Neural progenitor cell (in vitro differentiated cells): ENCODE data around the gene TMEM200B. TPM values are rescaled to one million over a fixed set of nuclear protein-coding genes. Genes with fewer than 3 reads are reported as not detected.

Source experiments
- DNase-seq: peaks from one replicate; pipeline ENCODE4 v3.0.0-alpha.2; 2016; ENCODE audit warnings: low spot score
- H2AFZ ChIP-seq: fragments of 200-600 bp; sonication (generic); replicated peaks from 2 replicates; pipeline ENCODE4 v1.6.1; 2016; ENCODE audit warnings: antibody characterized with exemption
- H3F3A ChIP-seq: fragments of 200-600 bp; sonication (generic); 2 replicates; pipeline ENCODE4 v1.6.1; 2016; ENCODE audit warnings: antibody characterized with exemption, low read depth
- H3K27ac ChIP-seq: fragments of 200-600 bp; sonication (generic); 2 replicates; pipeline ENCODE4 v1.5.1; 2016; ENCODE audit warnings: mild to moderate bottlenecking
- H3K27me3 ChIP-seq: fragments of 200-600 bp; sonication (generic); 2 replicates; pipeline ENCODE4 v1.6.1; 2016; ENCODE audit warnings: mild to moderate bottlenecking, moderate library complexity
- H3K36me3 ChIP-seq: fragments of 200-600 bp; sonication (generic); 2 replicates; pipeline ENCODE4 v1.5.1; 2016
- H3K4me1 ChIP-seq: fragments of 200-600 bp; sonication (generic); 2 replicates; pipeline ENCODE4 v1.6.1; 2016; ENCODE audit warnings: mixed run types
- H3K4me2 ChIP-seq: fragments of 200-600 bp; sonication (generic); 2 replicates; pipeline ENCODE4 v1.6.1; 2016
- H3K4me3 ChIP-seq: fragments of 200-600 bp; sonication (generic); 2 replicates; pipeline ENCODE4 v1.5.1; 2016
- H3K79me2 ChIP-seq: fragments of 200-600 bp; sonication (generic); 2 replicates; pipeline ENCODE4 v1.6.1; 2016; ENCODE audit warnings: low read depth
- H3K9ac ChIP-seq: fragments of 200-600 bp; sonication (generic); 2 replicates; pipeline ENCODE4 v1.6.1; 2016
- H3K9me3 ChIP-seq: fragments of 200-600 bp; sonication (generic); 2 replicates; pipeline ENCODE4 v1.5.1; 2016; ENCODE audit warnings: low read depth
- H4K20me1 ChIP-seq: fragments of 200-600 bp; sonication (generic); 2 replicates; pipeline ENCODE4 v1.6.1; 2016; ENCODE audit warnings: low read depth
- H3K27ac Mint-ChIP-seq: 3 replicates; pipeline ENCODE4 v1.8.0; 2021; ENCODE audit warnings: mixed read lengths
- H3K27me3 Mint-ChIP-seq: 2 replicates; pipeline ENCODE4 v1.8.0; 2022; ENCODE audit warnings: low read depth, mild to moderate bottlenecking, inconsistent platforms, moderate library complexity, mixed read lengths; ENCODE audit not compliant: insufficient read depth
- H3K36me3 Mint-ChIP-seq: 3 replicates; pipeline ENCODE4 v1.8.0; 2021; ENCODE audit warnings: mixed read lengths
- H3K4me1 Mint-ChIP-seq: 3 replicates; pipeline ENCODE4 v1.8.0; 2021; ENCODE audit warnings: mixed read lengths
- H3K4me3 Mint-ChIP-seq: 3 replicates; pipeline ENCODE4 v1.8.0; 2021; ENCODE audit warnings: mild to moderate bottlenecking, moderate library complexity, mixed read lengths
- H3K9me3 Mint-ChIP-seq: 3 replicates; pipeline ENCODE4 v1.8.0; 2020; ENCODE audit warnings: mixed read lengths
- EZH2 ChIP-seq: fragments of 200-600 bp; sonication (generic); IDR thresholded peaks from 2 replicates; pipeline ENCODE4 v1.6.1; 2017; ENCODE audit warnings: antibody characterized with exemption, mild to moderate bottlenecking, moderate library complexity
- EZH2phosphoT487 ChIP-seq: fragments of 200-600 bp; sonication (generic); IDR thresholded peaks from 2 replicates; pipeline ENCODE4 v1.6.1; 2017; ENCODE audit warnings: antibody characterized with exemption
- total RNA-seq: library from RNA; depleted of rRNA; stranded (reverse); fragments of >200 nt; gene quantifications from 2 replicates; pipeline ENCODE4 v1.2.3, GENCODE V29; 2015; ENCODE audit warnings: low replicate concordance
- TF ChIP-seq, protein P1 (sequence below): fragments of 200-600 bp; sonication (generic); IDR thresholded peaks from 2 replicates; pipeline ENCODE4 v1.5.1; 2017; ENCODE audit warnings: antibody characterized with exemption, mild to moderate bottlenecking

TMEM200B gene
- total RNA-seq, 1 donor from 2014 or later: 0.56 TPM

DNA sequence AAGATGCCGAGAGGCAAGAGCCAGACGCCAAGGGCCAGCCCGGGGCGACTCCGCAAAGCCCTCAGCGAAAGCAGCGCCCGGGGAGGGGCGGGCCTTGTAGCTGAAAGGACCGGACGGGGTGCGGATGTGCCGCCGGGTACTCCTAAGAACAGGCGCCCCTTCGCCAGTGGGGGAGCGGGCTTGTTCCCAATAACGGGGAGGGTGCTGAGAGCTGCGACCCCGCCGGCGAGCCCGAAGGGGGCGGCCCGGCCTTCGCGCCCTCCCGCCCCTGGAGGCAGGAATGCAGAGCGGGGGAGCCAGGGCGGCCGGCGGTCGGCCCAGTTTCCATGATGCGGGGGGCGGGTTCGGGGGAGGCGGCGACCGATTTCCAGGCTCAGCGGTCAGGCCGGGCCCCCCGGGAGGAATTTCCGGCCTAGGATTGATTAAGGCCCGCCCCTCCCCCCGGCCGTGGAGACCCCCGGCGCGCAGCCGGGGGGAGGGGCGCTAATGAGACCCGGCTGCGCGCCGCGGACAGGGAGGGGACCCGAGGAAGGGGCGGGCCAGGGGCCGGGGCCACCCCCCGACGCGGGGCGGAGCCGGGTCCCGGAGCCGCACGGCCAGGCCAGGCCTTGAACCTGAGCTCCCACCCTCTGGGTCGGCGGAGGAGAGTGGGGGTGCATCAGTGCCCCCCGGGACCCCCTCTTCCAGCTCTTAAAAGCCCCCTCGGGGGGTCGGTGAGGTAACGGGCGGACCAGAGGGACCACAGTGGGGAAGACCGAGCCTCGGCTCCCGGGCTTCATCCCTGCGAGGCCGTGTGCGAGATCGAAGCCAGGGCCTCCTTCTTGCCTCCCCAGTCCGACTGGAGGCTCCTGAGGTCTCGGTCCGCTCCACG lies 898 bp upstream of the TMEM200B start:
- TF ChIP-seq EZH2phosphoT487 (no peak), EZH2 (no peak)
- TF ChIP-seq, protein P1, sequence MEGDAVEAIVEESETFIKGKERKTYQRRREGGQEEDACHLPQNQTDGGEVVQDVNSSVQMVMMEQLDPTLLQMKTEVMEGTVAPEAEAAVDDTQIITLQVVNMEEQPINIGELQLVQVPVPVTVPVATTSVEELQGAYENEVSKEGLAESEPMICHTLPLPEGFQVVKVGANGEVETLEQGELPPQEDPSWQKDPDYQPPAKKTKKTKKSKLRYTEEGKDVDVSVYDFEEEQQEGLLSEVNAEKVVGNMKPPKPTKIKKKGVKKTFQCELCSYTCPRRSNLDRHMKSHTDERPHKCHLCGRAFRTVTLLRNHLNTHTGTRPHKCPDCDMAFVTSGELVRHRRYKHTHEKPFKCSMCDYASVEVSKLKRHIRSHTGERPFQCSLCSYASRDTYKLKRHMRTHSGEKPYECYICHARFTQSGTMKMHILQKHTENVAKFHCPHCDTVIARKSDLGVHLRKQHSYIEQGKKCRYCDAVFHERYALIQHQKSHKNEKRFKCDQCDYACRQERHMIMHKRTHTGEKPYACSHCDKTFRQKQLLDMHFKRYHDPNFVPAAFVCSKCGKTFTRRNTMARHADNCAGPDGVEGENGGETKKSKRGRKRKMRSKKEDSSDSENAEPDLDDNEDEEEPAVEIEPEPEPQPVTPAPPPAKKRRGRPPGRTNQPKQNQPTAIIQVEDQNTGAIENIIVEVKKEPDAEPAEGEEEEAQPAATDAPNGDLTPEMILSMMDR: peak; percentile 70
- peaks cover 63% of the 10 kb centered on the region for H3K27me3 ChIP-seq

DNA sequence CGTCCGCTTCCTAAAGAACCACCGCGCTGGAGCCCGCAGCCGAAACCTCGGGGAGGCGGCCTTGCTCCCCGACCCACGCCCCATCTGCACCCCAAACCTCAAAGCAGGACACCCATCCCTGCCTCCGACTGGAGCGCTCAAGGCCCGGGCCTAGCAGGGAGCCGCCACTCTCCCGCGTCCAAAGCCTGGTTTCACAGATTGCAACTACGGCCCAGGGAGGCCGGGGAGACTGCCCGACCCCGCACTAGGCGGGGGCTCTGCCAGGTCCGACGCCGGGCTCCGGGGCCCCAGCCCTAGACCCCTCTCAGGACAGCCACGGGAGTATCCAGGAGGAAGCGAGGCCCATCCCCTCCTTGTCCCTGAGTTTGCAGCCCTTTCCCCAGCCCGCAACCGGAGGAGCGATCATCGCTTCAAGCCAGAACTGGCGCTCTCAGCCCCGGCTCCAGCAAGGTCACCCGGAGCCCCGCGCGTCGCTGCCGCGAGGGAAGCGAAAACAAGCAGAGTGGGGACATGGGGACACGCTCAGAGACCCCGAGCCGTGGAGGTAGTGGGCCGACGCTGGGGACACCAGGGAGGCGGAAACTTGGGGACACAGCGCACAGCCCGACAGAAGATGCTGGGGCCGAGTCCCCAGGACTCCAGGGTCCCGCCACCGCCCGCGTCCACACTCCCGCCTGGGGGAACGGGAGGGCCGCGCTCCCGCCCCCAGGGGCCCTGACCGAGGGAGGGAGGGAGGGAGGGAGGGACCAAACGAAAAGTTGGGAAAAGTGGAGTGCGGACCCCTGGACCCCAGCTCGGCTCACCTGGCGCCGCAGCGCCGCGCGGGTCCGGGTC lies 433 bp downstream of the TMEM200B start:
- H3K4me2 ChIP-seq: peak overlapping the region; percentile 74
- H3K9me3 ChIP-seq: no peaks in the 10 kb centered on the region
- peak; percentile 59 for DNase-seq
- peak overlapping the region; percentile 59 for H3K4me3 ChIP-seq
- Mint-ChIP-seq H3K27ac (no peak overlapping the region), H3K4me3 (peak overlapping the region; percentile 83), H3K27me3 (peaks cover 23% of the 10 kb centered on the region), H3K36me3 (peaks cover 3% of the 10 kb centered on the region), H3K4me1 (peaks cover 12% of the 10 kb centered on the region), H3K9me3 (no peaks in the 10 kb centered on the region)
- H3K79me2 ChIP-seq: no peaks in the 10 kb centered on the region
- TF ChIP-seq, protein P1: no peak
- peak; percentile 92 for TF ChIP-seq EZH2phosphoT487
- peak; percentile 85 for TF ChIP-seq EZH2
- H3K9ac ChIP-seq: no peak overlapping the region
- peak overlapping the region; percentile 21 for H2AFZ ChIP-seq
- H3K27ac ChIP-seq: no peak overlapping the region
- peaks cover 46% of the 10 kb centered on the region for H3F3A ChIP-seq
- H3K27me3 ChIP-seq: peaks cover 63% of the 10 kb centered on the region
- peaks cover 18% of the 10 kb centered on the region for H3K4me1 ChIP-seq
- H3K36me3 ChIP-seq: no peaks in the 10 kb centered on the region
- peaks cover 16% of the 10 kb centered on the region for H4K20me1 ChIP-seq

More for the DNA sequence above, 898 bp upstream of the TMEM200B start:
- no peaks in the 10 kb centered on the region for H3K79me2 ChIP-seq
- H3F3A ChIP-seq: peaks cover 45% of the 10 kb centered on the region
- peaks cover 18% of the 10 kb centered on the region for H3K4me1 ChIP-seq
- peak overlapping the region; percentile 81 for H3K4me3 Mint-ChIP-seq
- H3K4me2 ChIP-seq: peak overlapping the region; percentile 74
- peak; percentile 88 for DNase-seq
- no peaks in the 10 kb centered on the region for H3K9me3 Mint-ChIP-seq
- peaks cover 12% of the 10 kb centered on the region for H3K4me1 Mint-ChIP-seq
- H3K9me3 ChIP-seq: no peaks in the 10 kb centered on the region
- no peak overlapping the region for H3K9ac ChIP-seq
- no peak overlapping the region for H3K27ac Mint-ChIP-seq
- H3K27ac ChIP-seq: no peak overlapping the region
- peak overlapping the region; percentile 77 for H2AFZ ChIP-seq
- peak overlapping the region; percentile 59 for H3K4me3 ChIP-seq
- H3K27me3 Mint-ChIP-seq: peaks cover 23% of the 10 kb centered on the region
- H4K20me1 ChIP-seq: peaks cover 16% of the 10 kb centered on the region
- H3K36me3 ChIP-seq: no peaks in the 10 kb centered on the region
- no peaks in the 10 kb centered on the region for H3K36me3 Mint-ChIP-seq

DNA sequence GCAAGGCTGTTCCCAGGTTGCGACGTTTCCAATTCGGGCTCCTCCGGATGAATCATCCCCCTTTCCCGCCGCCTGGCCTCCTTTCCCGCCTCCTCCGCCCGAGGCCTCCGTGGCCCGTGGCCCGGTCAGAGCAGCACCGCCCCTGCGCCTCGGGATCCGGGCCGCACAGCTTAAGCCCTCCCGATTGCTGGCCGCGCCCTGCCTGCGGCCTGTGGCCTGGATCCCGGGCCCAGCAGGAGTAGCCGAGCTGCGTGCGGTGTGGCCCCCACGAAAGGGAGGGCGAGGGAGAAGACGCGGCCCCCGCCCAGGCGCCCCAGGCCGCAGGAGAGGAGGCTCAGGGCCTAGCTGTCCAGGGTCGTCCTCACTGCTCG lies 1.0 kb downstream of the TMEM200B start:
- H3K27me3 Mint-ChIP-seq: peaks cover 23% of the 10 kb centered on the region
- Histone ChIP-seq H3K9ac (no peak overlapping the region), H3K27me3 (peaks cover 63% of the 10 kb centered on the region), H3F3A (peaks cover 46% of the 10 kb centered on the region), H3K4me3 (peak overlapping the region; percentile 59), H3K27ac (no peak overlapping the region), H3K79me2 (no peaks in the 10 kb centered on the region), H2AFZ (peak overlapping the region; percentile 21), H4K20me1 (peaks cover 16% of the 10 kb centered on the region), H3K9me3 (no peaks in the 10 kb centered on the region), H3K4me2 (peak overlapping the region; percentile 74), H3K4me1 (peaks cover 18% of the 10 kb centered on the region), H3K36me3 (no peaks in the 10 kb centered on the region)
- peak; percentile 70 for DNase-seq
- H3K36me3 Mint-ChIP-seq: peaks cover 4% of the 10 kb centered on the region
- H3K27ac Mint-ChIP-seq: no peak overlapping the region
- peak overlapping the region; percentile 83 for H3K4me3 Mint-ChIP-seq
- H3K4me1 Mint-ChIP-seq: peaks cover 12% of the 10 kb centered on the region
- TF ChIP-seq, protein P1: no peak
- TF ChIP-seq EZH2 (peak; percentile 94), EZH2phosphoT487 (no peak)
- no peaks in the 10 kb centered on the region for H3K9me3 Mint-ChIP-seq
